Measurements from ENCODE around the gene OR51F1.
"Not testable (repeated sequence)": the region's sequence is repeated elsewhere in the genome, so short reads cannot be mapped to it uniquely, and the experiment has no call there.

OR51F1 gene

DNA sequence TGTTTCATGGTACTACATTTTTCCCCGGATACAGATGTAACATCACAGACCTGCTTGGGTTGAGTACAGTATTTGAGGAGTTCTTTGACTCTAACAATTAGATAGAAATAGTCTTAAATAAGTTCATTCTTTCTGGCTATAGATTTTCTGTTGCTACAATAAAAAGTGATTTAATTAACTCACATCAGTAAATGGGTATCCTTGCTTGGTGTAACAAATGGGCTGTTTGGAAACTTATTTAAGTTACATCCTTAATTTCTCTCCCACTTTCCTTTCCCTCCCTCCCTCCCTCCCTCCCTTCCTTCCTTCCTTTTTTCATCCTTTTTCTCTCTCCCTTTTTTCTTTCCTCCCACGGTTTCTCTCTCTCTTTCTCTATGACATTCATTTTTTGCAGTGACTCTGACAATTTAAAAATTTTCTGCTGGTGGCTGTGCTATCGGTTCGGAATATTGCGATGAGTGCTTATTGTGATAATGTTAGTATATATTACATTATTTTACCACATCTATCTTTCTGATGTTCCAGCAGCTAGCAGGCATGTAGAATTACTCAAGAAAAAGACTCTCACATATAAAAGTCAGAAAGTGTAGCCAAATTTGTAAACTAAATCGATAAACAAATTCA is 3.2 kb downstream of the OR51F1 start:
- no peak overlapping the region for H3K27ac ChIP-seq
- no peaks in the 10 kb centered on the region for H3K36me3 ChIP-seq (ENCODE audit: insufficient read depth, low read length)
- DNase-seq (ENCODE audit: low read depth, low spot score) = no peak
- no peak overlapping the region for H3K9ac ChIP-seq (ENCODE audit: insufficient read length)
- TF ChIP-seq EZH2 (IDR thresholded peaks at IDR 0.05) (no peak), POLR2AphosphoS5 (IDR thresholded peaks at IDR 0.05; ENCODE audit: borderline replicate concordance, low read depth, low read length) (no peak), FOXP2 (optimal IDR thresholded peaks at IDR 0.05; ENCODE audit: control extremely low read depth, extremely low read length, insufficient read depth) (no peak)
- H3K4me3 ChIP-seq = no peak overlapping the region
- H3K9me3 ChIP-seq (ENCODE audit: low read depth, low read length) = no peaks in the 10 kb centered on the region

DNA sequence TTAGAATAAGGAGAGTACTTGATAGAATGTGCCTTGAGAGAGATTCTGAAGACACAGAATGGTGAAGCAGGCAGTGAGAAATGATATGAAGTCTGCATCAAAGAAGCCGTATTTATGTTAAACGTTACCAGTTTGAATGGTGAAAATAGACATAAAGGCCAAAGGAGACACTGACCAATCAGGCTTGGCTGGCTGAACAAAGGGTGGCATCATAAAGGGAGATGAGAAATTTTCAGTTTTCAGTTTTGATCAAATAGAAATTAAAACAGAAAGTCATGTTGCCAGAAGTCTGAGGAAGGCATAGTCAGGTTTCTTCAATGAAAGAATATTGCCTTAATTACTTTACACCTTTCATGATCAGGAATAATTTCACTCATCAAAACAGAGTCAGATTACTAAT is 6.6 kb downstream of the OR51F1 start:
- no peaks in the 10 kb centered on the region for H3K9me3 ChIP-seq (ENCODE audit: low read depth, low read length)
- H3K36me3 ChIP-seq (ENCODE audit: insufficient read depth, low read length) = no peaks in the 10 kb centered on the region
- H3K9ac ChIP-seq (ENCODE audit: insufficient read length) = no peak overlapping the region
- DNase-seq (ENCODE audit: low read depth, low spot score) = no peak
- no peak for TF ChIP-seq EZH2 (IDR thresholded peaks at IDR 0.05)
- no peak for TF ChIP-seq FOXP2 (optimal IDR thresholded peaks at IDR 0.05; ENCODE audit: control extremely low read depth, extremely low read length, insufficient read depth)
- no peak for TF ChIP-seq POLR2AphosphoS5 (IDR thresholded peaks at IDR 0.05; ENCODE audit: borderline replicate concordance, low read depth, low read length)
- no peak overlapping the region for H3K27ac ChIP-seq
- H3K4me3 ChIP-seq = no peak overlapping the region

DNA sequence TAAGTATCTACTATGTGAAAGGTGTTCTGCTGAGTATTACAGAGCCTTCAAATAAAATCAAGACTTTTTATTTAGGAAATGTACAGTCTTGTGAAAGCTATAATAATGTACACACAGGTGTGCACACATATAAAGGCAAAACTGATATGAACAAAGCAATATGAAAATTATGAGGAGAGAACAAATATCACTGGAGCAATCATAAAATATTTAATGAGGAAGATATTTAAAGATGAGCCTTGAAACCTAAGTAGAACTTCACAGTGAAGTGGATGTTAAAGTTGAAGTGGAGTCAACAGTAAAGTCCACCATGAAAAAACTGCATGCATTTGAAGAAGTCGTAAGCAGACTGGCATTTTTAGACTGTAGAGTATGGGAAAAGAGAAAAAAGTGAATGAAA is 18.5 kb downstream of the OR51F1 start:
- no peaks in the 10 kb centered on the region for H3K9me3 ChIP-seq (ENCODE audit: low read depth, low read length)
- no peaks in the 10 kb centered on the region for H3K36me3 ChIP-seq (ENCODE audit: insufficient read depth, low read length)
- no peak overlapping the region for H3K27ac ChIP-seq
- TF ChIP-seq POLR2AphosphoS5 (IDR thresholded peaks at IDR 0.05; ENCODE audit: borderline replicate concordance, low read depth, low read length) (no peak), EZH2 (IDR thresholded peaks at IDR 0.05) (no peak), FOXP2 (optimal IDR thresholded peaks at IDR 0.05; ENCODE audit: control extremely low read depth, extremely low read length, insufficient read depth) (no peak)
- no peak for DNase-seq (ENCODE audit: low read depth, low spot score)
- H3K9ac ChIP-seq (ENCODE audit: insufficient read length) = no peak overlapping the region
- no peak overlapping the region for H3K4me3 ChIP-seq

DNA sequence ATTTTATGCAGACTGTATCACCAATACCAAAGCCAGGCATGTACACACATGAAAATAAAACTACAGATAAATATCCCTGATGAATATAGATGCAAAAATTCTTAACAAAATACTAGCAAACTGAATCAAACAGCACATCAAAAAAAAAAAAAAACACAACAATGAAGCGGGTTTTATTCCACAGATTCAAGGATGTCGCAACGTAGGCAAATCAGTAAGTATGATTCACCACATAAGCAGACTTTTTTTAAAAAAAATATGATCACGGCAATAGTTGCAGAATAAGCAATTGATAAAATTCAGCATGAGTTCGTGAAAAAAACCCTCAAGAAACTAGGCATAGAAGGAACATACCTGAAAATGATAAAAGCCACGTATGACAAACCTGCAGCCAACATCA is 21.3 kb downstream of the OR51F1 start:
- no peak overlapping the region for H3K9ac ChIP-seq (ENCODE audit: insufficient read length)
- no peaks in the 10 kb centered on the region for H3K9me3 ChIP-seq (ENCODE audit: low read depth, low read length)
- no peak for DNase-seq (ENCODE audit: low read depth, low spot score)
- H3K27ac ChIP-seq = no peak overlapping the region
- TF ChIP-seq POLR2AphosphoS5 (IDR thresholded peaks at IDR 0.05; ENCODE audit: borderline replicate concordance, low read depth, low read length) (no peak), EZH2 (IDR thresholded peaks at IDR 0.05) (no peak), FOXP2 (optimal IDR thresholded peaks at IDR 0.05; ENCODE audit: control extremely low read depth, extremely low read length, insufficient read depth) (no peak)
- no peaks in the 10 kb centered on the region for H3K36me3 ChIP-seq (ENCODE audit: insufficient read depth, low read length)
- H3K4me3 ChIP-seq = no peak overlapping the region

DNA sequence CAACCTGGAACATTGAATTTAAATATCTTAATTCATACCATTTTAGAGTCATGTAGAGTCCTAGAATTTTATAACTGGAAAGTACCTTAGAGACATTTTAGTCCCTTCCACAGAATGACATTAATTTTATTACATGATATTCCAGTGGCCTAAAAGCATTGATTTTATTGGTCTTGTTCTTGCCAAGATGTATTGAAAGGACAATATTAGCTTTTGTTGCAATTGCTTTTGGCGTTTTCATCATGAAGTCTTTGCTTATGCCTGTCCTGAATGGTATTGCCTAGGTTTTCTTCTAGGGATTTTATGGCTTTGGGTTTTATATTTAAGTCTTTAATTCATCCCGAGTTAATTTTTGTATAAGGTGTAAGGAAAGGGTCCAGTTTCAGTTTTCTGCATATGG is 29.0 kb downstream of the OR51F1 start:
- no peak overlapping the region for H3K9ac ChIP-seq (ENCODE audit: insufficient read length)
- TF ChIP-seq EZH2 (IDR thresholded peaks at IDR 0.05) = no peak
- no peak for TF ChIP-seq POLR2AphosphoS5 (IDR thresholded peaks at IDR 0.05; ENCODE audit: borderline replicate concordance, low read depth, low read length)
- no peak for TF ChIP-seq FOXP2 (optimal IDR thresholded peaks at IDR 0.05; ENCODE audit: control extremely low read depth, extremely low read length, insufficient read depth)
- DNase-seq (ENCODE audit: low read depth, low spot score) = no peak
- no peaks in the 10 kb centered on the region for H3K9me3 ChIP-seq (ENCODE audit: low read depth, low read length)
- H3K4me3 ChIP-seq = no peak overlapping the region
- H3K27ac ChIP-seq = no peak overlapping the region
- no peaks in the 10 kb centered on the region for H3K36me3 ChIP-seq (ENCODE audit: insufficient read depth, low read length)

DNA sequence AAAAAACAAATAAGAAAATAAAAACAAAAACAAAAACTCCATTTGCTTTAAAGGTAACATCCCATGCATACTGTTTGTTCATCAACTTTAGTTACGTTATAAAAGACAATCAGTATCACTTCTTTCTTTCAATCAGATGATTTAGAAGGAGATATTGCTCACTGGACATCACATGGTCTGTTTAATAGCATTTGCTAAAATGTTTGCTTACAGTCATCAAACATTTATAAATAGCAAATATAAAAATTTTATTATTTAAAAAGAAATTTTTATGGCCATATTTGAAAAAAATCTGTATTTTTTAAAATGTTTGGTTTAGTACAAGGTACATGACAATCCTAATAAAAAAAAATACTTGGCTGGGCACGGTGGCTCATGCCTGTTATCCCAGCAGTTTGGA is 42.6 kb downstream of the OR51F1 start:
- DNase-seq (ENCODE audit: low read depth, low spot score) = no peak
- H3K9me3 ChIP-seq (ENCODE audit: low read depth, low read length) = no peaks in the 10 kb centered on the region
- TF ChIP-seq EZH2 (IDR thresholded peaks at IDR 0.05) (no peak), FOXP2 (optimal IDR thresholded peaks at IDR 0.05; ENCODE audit: control extremely low read depth, extremely low read length, insufficient read depth) (no peak), POLR2AphosphoS5 (IDR thresholded peaks at IDR 0.05; ENCODE audit: borderline replicate concordance, low read depth, low read length) (no peak)
- H3K27ac ChIP-seq = no peak overlapping the region
- no peak overlapping the region for H3K9ac ChIP-seq (ENCODE audit: insufficient read length)
- no peaks in the 10 kb centered on the region for H3K36me3 ChIP-seq (ENCODE audit: insufficient read depth, low read length)
- H3K4me3 ChIP-seq = no peak overlapping the region

DNA sequence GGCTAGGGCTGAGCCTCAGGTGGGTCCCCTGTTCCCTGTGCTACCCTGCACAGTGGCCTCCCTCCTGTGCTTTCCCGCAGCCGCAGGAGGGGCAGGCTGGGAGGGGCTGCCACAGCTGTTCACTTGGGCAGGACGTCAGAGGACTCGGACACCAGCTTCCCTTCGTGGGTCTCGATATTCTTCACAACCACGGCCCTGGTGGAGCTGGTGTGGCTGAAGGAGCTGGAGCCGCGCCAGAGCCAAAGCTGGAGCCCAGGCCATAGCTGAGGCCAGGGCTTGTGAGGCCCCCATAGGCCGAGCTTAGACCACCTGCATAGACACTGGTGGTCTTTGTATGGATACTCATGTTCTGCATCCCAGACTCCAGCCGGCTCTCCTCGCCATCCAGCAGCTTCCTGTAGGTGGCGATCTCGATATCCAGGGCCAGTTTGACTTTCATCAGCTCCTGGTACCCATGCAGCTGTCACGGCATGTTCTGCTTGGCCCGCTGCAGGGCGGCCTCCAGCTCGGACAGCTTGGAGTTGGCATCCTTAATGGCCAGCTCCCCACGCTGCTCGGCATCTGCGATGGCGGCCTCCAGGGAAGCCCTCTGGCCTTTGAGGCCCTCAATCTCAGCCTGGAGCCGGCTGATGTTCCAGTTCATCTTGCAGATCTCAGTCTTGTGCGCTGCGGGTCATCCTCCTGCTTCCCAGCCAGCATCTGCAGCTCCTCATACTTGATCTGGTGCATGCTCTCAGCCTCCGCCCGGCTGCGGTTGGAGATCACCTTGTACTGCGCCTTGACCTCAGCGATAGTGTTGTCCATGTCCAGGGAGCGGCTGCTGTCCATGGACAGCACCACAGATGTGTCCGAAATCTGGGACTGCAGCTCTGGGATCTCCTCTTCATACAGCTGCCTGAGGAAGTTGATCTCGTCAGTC is 46.9 kb downstream of the OR51F1 start:
- DNase-seq (ENCODE audit: low read depth, low spot score); H3K36me3 ChIP-seq (ENCODE audit: insufficient read depth, low read length); H3K9ac ChIP-seq (ENCODE audit: insufficient read length); H3K4me3 ChIP-seq; H3K27ac ChIP-seq; H3K9me3 ChIP-seq (ENCODE audit: low read depth, low read length): not testable (repeated sequence)
